PC-3 (cell line): Measurements from ENCODE around the gene TIAM1. TPM values are rescaled to one million over a fixed set of nuclear protein-coding genes. Genes with fewer than 3 reads are reported as not detected.

Experiments
- ATAC-seq: fragments of 200-7000 bp; cut with Tn5 transposase; 2 replicates; pipeline ENCODE4 v1.9.1; 2020; ENCODE audit warnings: mild to moderate bottlenecking, moderate library complexity
- BruUV-seq: library from RNA; stranded (reverse); fragments of 400-500 nt; replicated peaks from 2 replicates; lab custom pipeline; 2021; lab: Mats Ljungman, UMichigan
- CTCF ChIA-PET: fragments of 300-600 bp; sonication (Branson Sonifier 250); formaldehyde crosslinking; loops from one replicate; lab custom pipeline; 2022; ENCODE audit warnings: antibody characterized with exemption; lab: Charles Lee
- POLR2A ChIA-PET: fragments of 300-600 bp; sonication (Branson Sonifier 250); formaldehyde crosslinking; loops from one replicate; lab custom pipeline; 2022; ENCODE audit warnings: antibody characterized with exemption; ENCODE audit not compliant: unreplicated experiment; lab: Charles Lee
- DNase-seq: peaks from one replicate; pipeline ENCODE4 v3.0.0-alpha.2; 2015
- H2AFZ ChIP-seq: fragments of 300-600 bp; sonication (generic); 2 replicates; pipeline ENCODE4 v1.6.0; 2016; ENCODE audit warnings: antibody characterized with exemption, low read length
- H3F3A ChIP-seq: fragments of 300-600 bp; sonication (generic); one replicate; pipeline ENCODE4 v1.6.0; 2017; ENCODE audit warnings: antibody characterized with exemption, low read length, control low read depth, mild to moderate bottlenecking; ENCODE audit not compliant: unreplicated experiment
- H3K27ac ChIP-seq: fragments of 300-600 bp; sonication (generic); 2 replicates; pipeline ENCODE4 v1.5.1; 2016; ENCODE audit warnings: mild to moderate bottlenecking, low read length
- H3K27me3 ChIP-seq: fragments of 300-600 bp; sonication (generic); 2 replicates; pipeline ENCODE4 v1.6.1; 2016; ENCODE audit warnings: low read length, mixed read lengths
- H3K36me3 ChIP-seq: fragments of 300-600 bp; sonication (generic); 2 replicates; pipeline ENCODE4 v1.6.1; 2016; ENCODE audit warnings: low read depth, mixed run types, low read length, mixed read lengths
- H3K4me1 ChIP-seq: fragments of 300-600 bp; sonication (generic); 2 replicates; pipeline ENCODE4 v1.5.1; 2016; ENCODE audit warnings: low read length; ENCODE audit not compliant: insufficient read depth
- H3K4me2 ChIP-seq: fragments of 300-600 bp; sonication (generic); 2 replicates; pipeline ENCODE4 v1.6.0; 2016; ENCODE audit warnings: low read length
- H3K4me3 ChIP-seq: fragments of 300-600 bp; sonication (generic); 2 replicates; pipeline ENCODE4 v1.5.1; 2016; ENCODE audit warnings: mild to moderate bottlenecking, low read length, mixed read lengths
- H3K79me2 ChIP-seq: fragments of 300-600 bp; sonication (generic); 2 replicates; pipeline ENCODE4 v1.6.1; 2017; ENCODE audit warnings: low read length, mixed read lengths
- H3K9ac ChIP-seq: fragments of 300-600 bp; sonication (generic); 2 replicates; pipeline ENCODE4 v1.6.0; 2016; ENCODE audit warnings: mild to moderate bottlenecking, low read length
- H3K9me2 ChIP-seq: fragments of 300-600 bp; sonication (generic); replicated peaks from 2 replicates; pipeline ENCODE4 v1.6.1; 2016; ENCODE audit warnings: mixed run types, low read length, mixed read lengths
- H3K9me3 ChIP-seq: fragments of 300-600 bp; sonication (generic); 2 replicates; pipeline ENCODE4 v1.6.1; 2016; ENCODE audit warnings: low read length, mixed read lengths
- H4K20me1 ChIP-seq: fragments of 300-600 bp; sonication (generic); 2 replicates; pipeline ENCODE4 v1.6.1; 2016; ENCODE audit warnings: low read length, mixed read lengths
- EZH2 ChIP-seq: fragments of 300-600 bp; sonication (generic); IDR thresholded peaks from one replicate; pipeline ENCODE4 v1.6.1; 2017; ENCODE audit warnings: antibody characterized with exemption, mild to moderate bottlenecking, low read length; ENCODE audit not compliant: unreplicated experiment
- EZH2phosphoT487 ChIP-seq: fragments of 300-600 bp; sonication (generic); IDR thresholded peaks from 2 replicates; pipeline ENCODE4 v1.6.1; 2018; ENCODE audit warnings: mild to moderate bottlenecking, antibody characterized with exemption, low read length, borderline replicate concordance
- intact Hi-C: fragments of 100-400 bp; cut with micrococcal nuclease; formaldehyde crosslinking; loops from 2 replicates; pipeline ENCODE4 v1.9.0; 2023
- total RNA-seq: library from RNA; depleted of rRNA; stranded (reverse); fragments of >200 nt; gene quantifications from 2 replicates; pipeline ENCODE4 v1.2.3, GENCODE V29; 2014
- TF ChIP-seq, protein P1 (sequence below): fragments of 300-600 bp; sonication (generic); conservative IDR thresholded peaks from 2 replicates; pipeline ENCODE4 v1.5.1; 2017; ENCODE audit warnings: antibody characterized with exemption, low read depth, mild to moderate bottlenecking, low read length

The TIAM1 gene
- total RNA-seq, 1 experiment from 2014 or later, result 19.1 TPM

DNA sequence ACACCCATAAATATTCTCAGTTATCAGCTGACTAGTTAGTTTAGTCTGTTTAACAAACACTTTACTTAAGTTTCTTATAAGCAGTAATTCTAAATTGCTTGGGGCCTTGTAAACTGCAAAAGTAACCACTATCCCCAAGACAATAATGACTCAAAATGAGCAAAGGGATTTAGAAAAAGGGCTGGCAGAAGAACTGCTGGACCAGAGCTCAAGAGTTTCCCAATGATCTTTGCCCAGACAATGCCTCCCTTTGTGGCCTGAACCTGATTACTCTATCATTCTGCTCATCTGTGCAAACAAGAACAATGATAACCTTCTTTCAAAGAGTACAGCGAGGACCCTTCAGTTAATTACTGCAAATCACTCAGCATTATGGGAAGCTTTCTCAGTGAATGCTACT is 123.5 kb downstream of the TIAM1 start:
- H3K4me2 ChIP-seq, result peak overlapping the region; percentile 81
- H3K27ac ChIP-seq, result peak overlapping the region; percentile 90
- no peaks in the 10 kb centered on the region for H3K27me3 ChIP-seq
- peak; percentile 72 for DNase-seq
- peak; percentile 54 for ATAC-seq
- ChIA-PET CTCF (interaction anchor here (0.6 kb wide), 3 partner anchors 40 to 327 kb away, joined by 3 to 18 read pairs (median 4); no protein-coding TSS in a partner anchor), POLR2A (interaction anchor here (0.5 kb wide), 1 partner anchor 355 kb away, joined by 3 read pairs; no protein-coding TSS in a partner anchor)
- BruUV-seq, result no TSS peak
- H3K4me3 ChIP-seq, result no peak overlapping the region
- H3K36me3 ChIP-seq, result no peaks in the 10 kb centered on the region
- intact Hi-C loops, result loop anchor here (1.0 to 2.0 kb wide), 2 partner anchors 52 to 134 kb away; no protein-coding TSS in a partner anchor
- TF ChIP-seq EZH2 (no peak), EZH2phosphoT487 (no peak)
- TF ChIP-seq, protein P1, sequence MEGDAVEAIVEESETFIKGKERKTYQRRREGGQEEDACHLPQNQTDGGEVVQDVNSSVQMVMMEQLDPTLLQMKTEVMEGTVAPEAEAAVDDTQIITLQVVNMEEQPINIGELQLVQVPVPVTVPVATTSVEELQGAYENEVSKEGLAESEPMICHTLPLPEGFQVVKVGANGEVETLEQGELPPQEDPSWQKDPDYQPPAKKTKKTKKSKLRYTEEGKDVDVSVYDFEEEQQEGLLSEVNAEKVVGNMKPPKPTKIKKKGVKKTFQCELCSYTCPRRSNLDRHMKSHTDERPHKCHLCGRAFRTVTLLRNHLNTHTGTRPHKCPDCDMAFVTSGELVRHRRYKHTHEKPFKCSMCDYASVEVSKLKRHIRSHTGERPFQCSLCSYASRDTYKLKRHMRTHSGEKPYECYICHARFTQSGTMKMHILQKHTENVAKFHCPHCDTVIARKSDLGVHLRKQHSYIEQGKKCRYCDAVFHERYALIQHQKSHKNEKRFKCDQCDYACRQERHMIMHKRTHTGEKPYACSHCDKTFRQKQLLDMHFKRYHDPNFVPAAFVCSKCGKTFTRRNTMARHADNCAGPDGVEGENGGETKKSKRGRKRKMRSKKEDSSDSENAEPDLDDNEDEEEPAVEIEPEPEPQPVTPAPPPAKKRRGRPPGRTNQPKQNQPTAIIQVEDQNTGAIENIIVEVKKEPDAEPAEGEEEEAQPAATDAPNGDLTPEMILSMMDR, result no peak
- H3K9me3 ChIP-seq, result no peaks in the 10 kb centered on the region
- H3K9me2 ChIP-seq, result no peaks in the 10 kb centered on the region
- peaks cover 40% of the 10 kb centered on the region for H3K4me1 ChIP-seq
- H4K20me1 ChIP-seq, result no peaks in the 10 kb centered on the region
- H3K79me2 ChIP-seq, result no peaks in the 10 kb centered on the region
- peak overlapping the region; percentile 73 for H3K9ac ChIP-seq
- H3F3A ChIP-seq, result peaks cover 4% of the 10 kb centered on the region
- no peak overlapping the region for H2AFZ ChIP-seq

DNA sequence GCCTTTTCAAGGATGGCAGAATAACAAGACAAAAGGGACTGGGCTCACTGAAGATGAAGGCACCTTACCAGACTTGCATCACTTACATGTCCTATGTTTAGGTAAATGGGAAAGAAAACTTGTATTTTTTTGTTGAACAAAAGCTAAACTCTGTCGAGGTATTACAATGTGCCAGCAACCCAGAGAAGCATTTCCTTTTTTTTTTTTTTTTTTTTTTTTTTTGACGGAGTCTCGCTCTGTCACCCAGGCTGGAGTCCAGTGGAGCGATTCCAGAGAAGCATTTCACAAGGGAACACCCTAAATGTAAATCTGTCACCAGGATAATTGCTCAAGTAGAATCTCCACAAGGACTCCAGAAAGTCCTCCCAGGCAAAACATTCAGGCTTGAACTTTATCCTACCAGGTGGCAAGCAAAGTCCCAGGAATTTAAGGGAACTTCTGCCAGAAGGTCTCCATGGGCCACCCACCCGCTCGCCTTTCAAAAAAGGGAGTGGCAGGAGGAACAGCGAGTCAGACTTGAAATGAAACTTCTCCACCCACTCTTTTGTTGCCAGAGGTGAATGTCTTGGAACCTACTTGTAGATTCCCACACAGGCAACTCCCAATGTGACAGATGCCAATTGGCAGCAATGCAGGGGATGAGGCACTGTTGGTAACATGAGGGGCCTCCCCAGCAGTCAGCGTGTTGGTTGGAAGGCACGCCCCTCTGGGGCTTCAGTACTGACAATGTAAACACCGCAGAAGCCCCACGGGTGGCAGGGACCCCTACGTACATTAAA is 125.0 kb downstream of the TIAM1 start:
- H3K27ac ChIP-seq, result peak overlapping the region; percentile 90

More for the DNA sequence above, 125.0 kb downstream of the TIAM1 start:
- ATAC-seq (peak; percentile 87), DNase-seq (peak; percentile 97)
- H3K4me2 ChIP-seq, result peak overlapping the region; percentile 81
- peak overlapping the region; percentile 73 for H3K9ac ChIP-seq
- H3K36me3 ChIP-seq, result no peaks in the 10 kb centered on the region
- H3K27me3 ChIP-seq, result no peaks in the 10 kb centered on the region
- peaks cover 40% of the 10 kb centered on the region for H3K4me1 ChIP-seq
- H4K20me1 ChIP-seq, result no peaks in the 10 kb centered on the region
- no peaks in the 10 kb centered on the region for H3K9me2 ChIP-seq
- ChIA-PET POLR2A (no interaction called here), CTCF (no interaction called here)
- H3K9me3 ChIP-seq, result no peaks in the 10 kb centered on the region
- intact Hi-C loops, result loop anchor here (1.0 kb wide), 1 partner anchor 16 kb away; no protein-coding TSS in a partner anchor
- H3F3A ChIP-seq, result peaks cover 4% of the 10 kb centered on the region
- no TSS peak for BruUV-seq
- TF ChIP-seq EZH2phosphoT487 (no peak), EZH2 (no peak)
- TF ChIP-seq, protein P1, result no peak
- H3K79me2 ChIP-seq, result no peaks in the 10 kb centered on the region
- H3K4me3 ChIP-seq, result peak overlapping the region; percentile 57
- peak overlapping the region; percentile 8; the same call in 1 of the 2 replicates for H2AFZ ChIP-seq
